Large intestine (tissue), 3 donors: ENCODE measurements around the gene ACOT8. TPM values are rescaled to one million over a fixed set of nuclear protein-coding genes. Genes with fewer than 3 reads are reported as not detected.
"Not testable (repeated sequence)": the region's sequence is repeated elsewhere in the genome, so short reads cannot be mapped to it uniquely, and the experiment has no call there.

Experiments
- DNase-seq, 2 donors: peaks; one replicate each; pipeline versions ENCODE4 v3.0.0 to v3.0.0-alpha.2; 2013
- H3K27ac ChIP-seq: one replicate; pipeline ENCODE4 v1.5.1; 2013; ENCODE audit warnings: low read length
- H3K27me3 ChIP-seq: 2 replicates; pipeline ENCODE4 v1.6.1; 2013; ENCODE audit warnings: low read length; ENCODE audit not compliant: control insufficient read depth, insufficient read depth
- H3K36me3 ChIP-seq: 2 replicates; pipeline ENCODE4 v1.6.1; 2013; ENCODE audit warnings: low read length; ENCODE audit not compliant: control insufficient read depth, insufficient read depth
- H3K4me1 ChIP-seq: one replicate; pipeline ENCODE4 v1.6.1; 2013; ENCODE audit warnings: low read length; ENCODE audit not compliant: control insufficient read depth, insufficient read depth
- H3K4me3 ChIP-seq: one replicate; pipeline ENCODE4 v1.5.1; 2013; ENCODE audit warnings: low read length
- H3K9me3 ChIP-seq: one replicate; pipeline ENCODE4 v1.6.1; 2013; ENCODE audit warnings: mild to moderate bottlenecking, low read depth, low read length, moderate library complexity; ENCODE audit not compliant: control insufficient read depth
- WGBS: methylation state at CpG from one replicate; pipeline ENCODE4 v1.1.5; 2013; ENCODE audit warnings: low lambda C conversion rate; ENCODE audit not compliant: insufficient coverage; 5-methylcytosine and 5-hydroxymethylcytosine counted together
- polyA plus RNA-seq: library from polyadenylated mRNA; unstranded; fragments of 120-200 nt; gene quantifications from one replicate; pipeline ENCODE4 v1.2.1, GENCODE V29; 2013

ACOT8 gene
- polyA plus RNA-seq, 1 donor: 26.5 TPM

DNA sequence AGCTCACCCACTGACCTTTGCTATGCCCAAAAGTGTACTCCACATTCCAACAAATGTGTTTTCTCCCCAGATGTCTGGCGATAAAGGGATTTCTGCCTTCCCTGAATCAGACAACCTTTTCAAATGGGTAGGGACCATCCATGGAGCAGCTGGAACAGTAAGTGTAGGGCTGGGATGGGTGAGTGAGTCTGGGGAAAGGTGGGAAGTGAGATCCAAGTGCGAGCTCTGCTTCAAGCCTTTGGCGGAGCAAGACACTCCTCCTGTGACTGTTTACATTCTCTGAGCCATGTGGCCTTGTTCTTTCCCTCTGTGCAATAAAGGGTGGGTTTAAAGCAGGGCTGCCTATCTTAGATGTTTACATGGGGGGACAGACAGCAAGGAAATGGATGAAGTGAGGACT lies 42.9 kb downstream of the ACOT8 start:
- DNase-seq: peak in 1 of 2 donors; percentile 43
- H3K27ac ChIP-seq: no peak overlapping the region
- peaks cover 15% of the 10 kb centered on the region for H3K4me1 ChIP-seq
- H3K36me3 ChIP-seq: peaks cover 27% of the 10 kb centered on the region
- no peaks in the 10 kb centered on the region for H3K27me3 ChIP-seq
- WGBS: no CpG with 5 or more reads among the region's 3 CpGs
- no peak overlapping the region for H3K4me3 ChIP-seq
- H3K9me3 ChIP-seq: no peaks in the 10 kb centered on the region

- H3K27ac ChIP-seq: no peak overlapping the region
- peak overlapping the region; percentile 56 for H3K4me3 ChIP-seq
- H3K27me3 ChIP-seq: no peaks in the 10 kb centered on the region
- H3K4me1 ChIP-seq: peaks cover 15% of the 10 kb centered on the region
- DNase-seq: no peak
- no peaks in the 10 kb centered on the region for H3K9me3 ChIP-seq
- 0% methylated on average over 2 of the region's 7 CpGs for WGBS
- peaks cover 35% of the 10 kb centered on the region for H3K36me3 ChIP-seq
Measured at GRCh38 chr20:45813489-45813888, 43.7 kb downstream of the ACOT8 start.

- H3K27ac ChIP-seq: no peak overlapping the region
- WGBS: no CpG with 5 or more reads among the region's 11 CpGs
- no peaks in the 10 kb centered on the region for H3K9me3 ChIP-seq
- peaks cover 36% of the 10 kb centered on the region for H3K36me3 ChIP-seq
- DNase-seq: no peak
- H3K27me3 ChIP-seq: no peaks in the 10 kb centered on the region
- peaks cover 15% of the 10 kb centered on the region for H3K4me1 ChIP-seq
- H3K4me3 ChIP-seq: peak overlapping the region; percentile 56
Measured at GRCh38 chr20:45813006-45813340, 44.2 kb downstream of the ACOT8 start.

GRCh38 chr20:45812157-45813005 lies 44.8 kb downstream of the ACOT8 start, which contains the start of gene UBE2C:
TSS of gene UBE2C (plus strand) at chr20:45812644. CDS start at chr20:45812696, 52 bp downstream.
- DNase-seq: peak; percentile 98 to 99
- Histone ChIP-seq H3K4me1 (peaks cover 15% of the 10 kb centered on the region), H3K27me3 (no peaks in the 10 kb centered on the region), H3K36me3 (peaks cover 41% of the 10 kb centered on the region), H3K4me3 (peak within 1 kb of the TSS; percentile 56), H3K9me3 (no peaks in the 10 kb centered on the region), H3K27ac (peak within 1 kb of the TSS; percentile 61)
- WGBS: no CpG with 5 or more reads among the region's 65 CpGs

GRCh38 chr20:45810191-45810970 lies 46.8 kb downstream of the ACOT8 start:
- Histone ChIP-seq H3K9me3 (no peaks in the 10 kb centered on the region), H3K27ac (no peak overlapping the region), H3K27me3 (no peaks in the 10 kb centered on the region), H3K4me3 (no peak overlapping the region), H3K4me1 (peaks cover 15% of the 10 kb centered on the region), H3K36me3 (peaks cover 51% of the 10 kb centered on the region)
- no peak for DNase-seq
- 100% methylated on average over 2 of the region's 8 CpGs for WGBS

GRCh38 chr20:45801851-45802250 lies 55.3 kb downstream of the ACOT8 start:
- Histone ChIP-seq H3K4me1 (no peaks in the 10 kb centered on the region), H3K27me3 (no peaks in the 10 kb centered on the region), H3K9me3 (no peaks in the 10 kb centered on the region), H3K4me3 (no peak overlapping the region), H3K27ac (no peak overlapping the region), H3K36me3 (peaks cover 58% of the 10 kb centered on the region)
- DNase-seq: no peak
- no CpG with 5 or more reads among the region's 7 CpGs for WGBS

DNA sequence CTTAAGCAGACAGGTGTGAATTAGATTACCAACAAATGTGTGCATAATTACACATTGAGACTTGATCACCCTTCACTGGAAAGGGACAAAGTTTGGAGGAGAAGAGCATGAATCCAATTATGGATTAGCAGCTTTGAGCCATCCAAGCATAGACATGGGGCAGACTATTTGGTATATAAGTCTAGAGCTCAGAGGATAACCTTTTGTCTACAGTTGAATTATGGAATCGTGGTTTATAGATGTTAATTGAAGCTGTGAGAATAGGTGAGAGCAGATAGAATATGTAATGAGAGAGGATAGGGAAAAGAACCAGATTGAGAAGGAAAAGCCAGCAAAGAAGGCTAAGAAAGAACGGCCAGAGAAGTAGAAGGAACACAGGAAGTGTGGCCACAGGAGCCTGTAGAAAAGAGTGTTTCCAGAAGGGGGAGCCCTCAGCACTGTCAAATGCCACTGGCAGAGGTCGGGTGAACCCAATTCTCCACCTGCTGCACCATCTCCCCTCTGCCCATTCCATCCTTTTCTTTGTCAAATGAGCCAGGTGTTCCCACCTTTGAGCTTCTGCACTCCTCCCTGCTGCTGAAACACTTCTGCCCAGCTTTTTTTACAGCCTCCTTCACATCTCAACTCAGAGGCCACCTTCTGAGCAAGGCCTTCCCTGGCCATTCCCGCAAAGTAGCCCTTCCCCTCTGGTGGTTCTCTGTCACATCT lies 58.1 kb downstream of the ACOT8 start:
- H3K4me3 ChIP-seq: no peak overlapping the region
- H3K4me1 ChIP-seq: no peaks in the 10 kb centered on the region
- peaks cover 58% of the 10 kb centered on the region for H3K36me3 ChIP-seq
- peak in 1 of 2 donors; percentile 40 for DNase-seq
- no peaks in the 10 kb centered on the region for H3K27me3 ChIP-seq
- WGBS: 54% methylated on average over 3 of the region's 4 CpGs
- no peak overlapping the region for H3K27ac ChIP-seq
- H3K9me3 ChIP-seq: no peaks in the 10 kb centered on the region

GRCh38 chr20:45797955-45798354 lies 59.2 kb downstream of the ACOT8 start:
- H3K4me1 ChIP-seq, H3K27ac ChIP-seq, H3K27me3 ChIP-seq, H3K4me3 ChIP-seq, DNase-seq, H3K9me3 ChIP-seq: not testable (repeated sequence)
- no CpG with 5 or more reads among the region's 3 CpGs for WGBS
- H3K36me3 ChIP-seq: peaks cover 52% of the 10 kb centered on the region

- not testable (repeated sequence) for H3K27ac ChIP-seq, DNase-seq, H3K4me3 ChIP-seq, H3K27me3 ChIP-seq, H3K9me3 ChIP-seq, H3K4me1 ChIP-seq
- WGBS: no CpG with 5 or more reads among the region's 1 CpG
- peaks cover 50% of the 10 kb centered on the region for H3K36me3 ChIP-seq
Measured at GRCh38 chr20:45797510-45797909, 59.7 kb downstream of the ACOT8 start.

GRCh38 chr20:45796337-45797065 lies 60.7 kb downstream of the ACOT8 start:
- H3K27ac ChIP-seq: no peak overlapping the region
- H3K27me3 ChIP-seq: no peaks in the 10 kb centered on the region
- no peaks in the 10 kb centered on the region for H3K9me3 ChIP-seq
- no peak for DNase-seq
- peaks cover 42% of the 10 kb centered on the region for H3K36me3 ChIP-seq
- peaks cover 7% of the 10 kb centered on the region for H3K4me1 ChIP-seq
- H3K4me3 ChIP-seq: no peak overlapping the region
- WGBS: 100% methylated on average over 5 of the region's 11 CpGs
